Nephron progenitor cell (in vitro differentiated cells): ENCODE data around the gene KCNMA1.

ENCODE experiments used
- DNase-seq: peaks from one replicate; pipeline ENCODE4 v3.0.0; 2021
- H3K27ac Mint-ChIP-seq: 2 replicates; pipeline ENCODE4 v1.8.0; 2021; ENCODE audit warnings: mild to moderate bottlenecking, moderate library complexity, mixed read lengths
- H3K27me3 Mint-ChIP-seq: 2 replicates; pipeline ENCODE4 v1.8.0; 2021; ENCODE audit warnings: mild to moderate bottlenecking, low read depth, mixed read lengths; ENCODE audit not compliant: poor library complexity
- H3K36me3 Mint-ChIP-seq: 2 replicates; pipeline ENCODE4 v1.8.0; 2021; ENCODE audit warnings: low read depth, mixed read lengths
- H3K4me1 Mint-ChIP-seq: 2 replicates; pipeline ENCODE4 v1.8.0; 2021; ENCODE audit warnings: mixed read lengths
- H3K4me3 Mint-ChIP-seq: 2 replicates; pipeline ENCODE4 v1.8.0; 2021; ENCODE audit warnings: mild to moderate bottlenecking, moderate library complexity, mixed read lengths
- H3K9me3 Mint-ChIP-seq: 2 replicates; pipeline ENCODE4 v1.8.0; 2021; ENCODE audit warnings: mild to moderate bottlenecking, moderate library complexity, mixed read lengths
- CTCF ChIP-seq: fragments of 200-600 bp; sonication (generic); IDR thresholded peaks from 2 replicates; pipeline ENCODE4 v1.5.0; 2021; ENCODE audit warnings: antibody characterized with exemption

KCNMA1 gene

GRCh38 chr10:77550378-77550777, 87.2 kb downstream of the KCNMA1 start:
- DNase-seq = no peak
- peaks cover 3% of the 10 kb centered on the region for H3K9me3 Mint-ChIP-seq
- no peak overlapping the region for H3K4me3 Mint-ChIP-seq
- no peaks in the 10 kb centered on the region for H3K36me3 Mint-ChIP-seq
- H3K27me3 Mint-ChIP-seq = peaks cover 7% of the 10 kb centered on the region
- H3K4me1 Mint-ChIP-seq = peaks cover 29% of the 10 kb centered on the region
- no peak for TF ChIP-seq CTCF
- H3K27ac Mint-ChIP-seq = no peak overlapping the region

GRCh38 chr10:77548671-77549070, 88.9 kb downstream of the KCNMA1 start:
- peaks cover 8% of the 10 kb centered on the region for H3K9me3 Mint-ChIP-seq
- H3K27me3 Mint-ChIP-seq = peaks cover 7% of the 10 kb centered on the region
- no peak overlapping the region for H3K27ac Mint-ChIP-seq
- no peak overlapping the region for H3K4me3 Mint-ChIP-seq
- TF ChIP-seq CTCF = no peak
- DNase-seq = no peak
- peaks cover 15% of the 10 kb centered on the region for H3K4me1 Mint-ChIP-seq
- no peaks in the 10 kb centered on the region for H3K36me3 Mint-ChIP-seq

GRCh38 chr10:77548157-77548556, 89.5 kb downstream of the KCNMA1 start:
- peaks cover 13% of the 10 kb centered on the region for H3K9me3 Mint-ChIP-seq
- DNase-seq = no peak
- no peak overlapping the region for H3K27ac Mint-ChIP-seq
- no peak overlapping the region for H3K4me3 Mint-ChIP-seq
- no peaks in the 10 kb centered on the region for H3K36me3 Mint-ChIP-seq
- peaks cover 13% of the 10 kb centered on the region for H3K4me1 Mint-ChIP-seq
- TF ChIP-seq CTCF = no peak
- peaks cover 7% of the 10 kb centered on the region for H3K27me3 Mint-ChIP-seq

GRCh38 chr10:77547307-77548050, 90.1 kb downstream of the KCNMA1 start:
- no peaks in the 10 kb centered on the region for H3K36me3 Mint-ChIP-seq
- TF ChIP-seq CTCF = no peak
- no peak overlapping the region for H3K4me3 Mint-ChIP-seq
- DNase-seq = no peak
- H3K27me3 Mint-ChIP-seq = peaks cover 9% of the 10 kb centered on the region
- H3K4me1 Mint-ChIP-seq = peaks cover 13% of the 10 kb centered on the region
- no peak overlapping the region for H3K27ac Mint-ChIP-seq
- H3K9me3 Mint-ChIP-seq = peaks cover 18% of the 10 kb centered on the region

- Mint-ChIP-seq H3K4me3 (no peak overlapping the region), H3K9me3 (peaks cover 24% of the 10 kb centered on the region), H3K4me1 (peaks cover 13% of the 10 kb centered on the region), H3K27me3 (peaks cover 8% of the 10 kb centered on the region), H3K36me3 (no peaks in the 10 kb centered on the region), H3K27ac (peak overlapping the region; percentile 92)
- no peak for DNase-seq
- TF ChIP-seq CTCF = no peak
Measured at GRCh38 chr10:77546042-77546441, 91.6 kb downstream of the KCNMA1 start.

GRCh38 chr10:77545585-77545984, 92.0 kb downstream of the KCNMA1 start:
- Mint-ChIP-seq H3K4me3 (no peak overlapping the region), H3K27ac (peak overlapping the region; percentile 92), H3K9me3 (peaks cover 28% of the 10 kb centered on the region), H3K27me3 (peaks cover 8% of the 10 kb centered on the region), H3K4me1 (peaks cover 13% of the 10 kb centered on the region), H3K36me3 (no peaks in the 10 kb centered on the region)
- no peak for DNase-seq
- TF ChIP-seq CTCF = no peak
